ENCODE data around the gene PRSS53. TPM values are rescaled to one million over a fixed set of nuclear protein-coding genes. Genes with fewer than 3 reads are reported as not detected.

PRSS53 gene
- total RNA-seq, 1 donor from 2014 or later = 7.0 TPM

DNA sequence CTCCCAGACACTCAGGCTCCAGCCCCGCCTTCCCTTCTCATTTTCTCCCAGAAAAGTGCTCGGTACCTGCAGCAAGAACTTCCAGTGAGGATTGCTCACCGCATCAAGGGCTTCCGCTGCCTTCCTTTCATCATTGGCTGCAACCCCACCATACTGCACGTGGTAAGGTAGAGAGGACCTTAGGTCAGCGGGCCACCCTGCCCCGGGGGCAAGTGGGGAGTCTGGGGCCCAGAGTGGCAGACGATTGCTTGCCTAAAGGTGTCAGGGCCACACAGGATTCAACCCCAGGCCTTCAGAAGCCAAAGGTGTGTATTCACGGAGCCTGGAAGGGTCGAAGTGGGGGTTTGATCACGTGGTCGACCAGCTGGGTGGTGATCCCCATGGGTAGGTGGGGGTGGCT, 20.9 kb upstream of the PRSS53 start:
- Mint-ChIP-seq H3K9me3 (ENCODE audit: low read depth) (no peaks in the 10 kb centered on the region), H3K4me3 (ENCODE audit: unreplicated experiment) (peak overlapping the region; percentile 67), H3K36me3 (ENCODE audit: low read depth) (peaks cover 14% of the 10 kb centered on the region), H3K27me3 (ENCODE audit: low read depth) (no peaks in the 10 kb centered on the region), H3K4me1 (ENCODE audit: low read depth) (peaks cover 21% of the 10 kb centered on the region), H3K27ac (ENCODE audit: unreplicated experiment) (no peak overlapping the region)
- no peak for DNase-seq (ENCODE audit: low spot score)
- TF ChIP-seq, protein P1, sequence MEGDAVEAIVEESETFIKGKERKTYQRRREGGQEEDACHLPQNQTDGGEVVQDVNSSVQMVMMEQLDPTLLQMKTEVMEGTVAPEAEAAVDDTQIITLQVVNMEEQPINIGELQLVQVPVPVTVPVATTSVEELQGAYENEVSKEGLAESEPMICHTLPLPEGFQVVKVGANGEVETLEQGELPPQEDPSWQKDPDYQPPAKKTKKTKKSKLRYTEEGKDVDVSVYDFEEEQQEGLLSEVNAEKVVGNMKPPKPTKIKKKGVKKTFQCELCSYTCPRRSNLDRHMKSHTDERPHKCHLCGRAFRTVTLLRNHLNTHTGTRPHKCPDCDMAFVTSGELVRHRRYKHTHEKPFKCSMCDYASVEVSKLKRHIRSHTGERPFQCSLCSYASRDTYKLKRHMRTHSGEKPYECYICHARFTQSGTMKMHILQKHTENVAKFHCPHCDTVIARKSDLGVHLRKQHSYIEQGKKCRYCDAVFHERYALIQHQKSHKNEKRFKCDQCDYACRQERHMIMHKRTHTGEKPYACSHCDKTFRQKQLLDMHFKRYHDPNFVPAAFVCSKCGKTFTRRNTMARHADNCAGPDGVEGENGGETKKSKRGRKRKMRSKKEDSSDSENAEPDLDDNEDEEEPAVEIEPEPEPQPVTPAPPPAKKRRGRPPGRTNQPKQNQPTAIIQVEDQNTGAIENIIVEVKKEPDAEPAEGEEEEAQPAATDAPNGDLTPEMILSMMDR (IDR thresholded peaks at IDR 0.05) = no peak

DNA sequence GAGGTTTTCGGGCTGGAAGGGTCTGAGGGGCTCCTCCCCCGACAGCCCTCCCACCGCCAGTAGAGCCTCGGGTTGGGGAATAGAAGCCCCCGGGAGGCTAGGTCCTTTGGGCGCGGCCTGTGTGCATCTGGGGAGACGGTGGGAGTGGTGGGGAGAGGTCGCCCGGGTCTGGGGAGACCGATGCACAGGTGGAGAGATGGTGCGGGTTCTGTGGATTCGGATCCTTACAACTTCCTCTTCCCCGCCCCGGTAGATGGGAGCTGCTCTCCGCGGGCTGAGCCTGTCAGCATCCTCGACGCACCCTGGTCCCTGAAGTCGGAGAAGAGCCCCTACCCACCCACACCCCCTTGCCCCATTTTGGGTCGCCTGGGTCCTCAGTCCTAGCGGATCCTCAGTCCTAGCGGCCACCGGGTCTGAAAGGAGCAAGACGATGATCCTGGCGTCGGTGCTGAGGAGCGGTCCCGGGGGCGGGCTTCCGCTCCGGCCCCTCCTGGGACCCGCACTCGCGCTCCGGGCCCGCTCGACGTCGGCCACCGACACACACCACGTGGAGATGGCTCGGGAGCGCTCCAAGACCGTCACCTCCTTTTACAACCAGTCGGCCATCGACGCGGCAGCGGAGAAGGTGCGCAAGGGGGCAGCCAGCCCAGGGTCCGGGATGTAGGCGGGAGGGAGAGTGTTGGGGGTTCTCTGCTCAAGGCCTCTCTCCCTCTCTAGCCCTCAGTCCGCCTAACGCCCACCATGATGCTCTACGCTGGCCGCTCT, 20.2 kb upstream of the PRSS53 start:
- H3K36me3 Mint-ChIP-seq (ENCODE audit: low read depth) = peaks cover 14% of the 10 kb centered on the region
- H3K4me3 Mint-ChIP-seq (ENCODE audit: unreplicated experiment) = peak overlapping the region; percentile 81
- H3K27ac Mint-ChIP-seq (ENCODE audit: unreplicated experiment) = no peak overlapping the region
- no peaks in the 10 kb centered on the region for H3K27me3 Mint-ChIP-seq (ENCODE audit: low read depth)
- no peaks in the 10 kb centered on the region for H3K9me3 Mint-ChIP-seq (ENCODE audit: low read depth)
- TF ChIP-seq, protein P1 (IDR thresholded peaks at IDR 0.05) = no peak
- H3K4me1 Mint-ChIP-seq (ENCODE audit: low read depth) = peaks cover 21% of the 10 kb centered on the region
- DNase-seq (ENCODE audit: low spot score) = no peak

DNA sequence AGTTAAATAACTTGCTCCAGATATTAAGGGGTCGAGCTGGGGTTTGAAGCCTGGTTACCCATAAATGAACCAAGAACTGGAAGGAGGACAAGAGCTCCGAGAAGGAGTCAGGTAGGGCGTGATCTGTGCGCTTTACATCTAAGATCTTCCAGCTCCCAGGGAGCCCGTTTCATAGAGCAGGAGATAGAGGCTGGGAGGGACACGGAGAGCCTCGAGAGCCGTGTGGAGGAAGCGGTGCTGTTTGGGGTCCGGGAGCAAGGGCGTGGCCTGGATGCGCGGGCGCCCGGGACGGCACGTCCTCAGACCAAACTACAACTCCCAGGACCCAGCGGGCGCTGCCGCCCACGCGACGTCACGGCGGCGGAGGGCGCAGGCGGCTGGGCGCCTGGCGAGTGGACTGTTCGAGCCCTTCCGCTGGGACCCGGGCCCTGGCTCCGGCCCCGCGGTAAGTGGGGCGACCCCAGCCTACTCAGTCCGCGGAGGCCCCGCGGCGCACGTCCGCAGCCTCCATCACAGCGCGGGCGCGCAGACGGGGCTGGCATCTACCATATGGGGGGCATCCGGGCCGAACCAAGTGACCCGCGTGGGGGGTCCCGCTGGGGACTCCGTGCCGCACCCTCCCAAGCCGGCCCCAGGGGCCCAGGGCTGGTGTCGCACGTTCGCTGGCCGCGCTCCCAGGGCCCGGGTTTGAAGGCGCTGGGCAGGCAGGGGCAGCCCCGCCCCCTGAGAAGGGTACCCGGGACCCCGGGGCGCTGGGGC, 19.5 kb upstream of the PRSS53 start, which contains the start of gene BCKDK:
TSS of gene BCKDK (plus strand) at position 352 of the 759 bp plus-strand sequence. CDS start 838 bp downstream, outside the sequence.
- TF ChIP-seq, protein P1 (IDR thresholded peaks at IDR 0.05) = no peak
- Mint-ChIP-seq H3K36me3 (ENCODE audit: low read depth) (peaks cover 14% of the 10 kb centered on the region), H3K27ac (ENCODE audit: unreplicated experiment) (peak within 1 kb of the TSS; percentile 52), H3K4me3 (ENCODE audit: unreplicated experiment) (peak within 1 kb of the TSS; percentile 81), H3K27me3 (ENCODE audit: low read depth) (no peaks in the 10 kb centered on the region), H3K9me3 (ENCODE audit: low read depth) (no peaks in the 10 kb centered on the region), H3K4me1 (ENCODE audit: low read depth) (peaks cover 21% of the 10 kb centered on the region)
- no peak for DNase-seq (ENCODE audit: low spot score)

DNA sequence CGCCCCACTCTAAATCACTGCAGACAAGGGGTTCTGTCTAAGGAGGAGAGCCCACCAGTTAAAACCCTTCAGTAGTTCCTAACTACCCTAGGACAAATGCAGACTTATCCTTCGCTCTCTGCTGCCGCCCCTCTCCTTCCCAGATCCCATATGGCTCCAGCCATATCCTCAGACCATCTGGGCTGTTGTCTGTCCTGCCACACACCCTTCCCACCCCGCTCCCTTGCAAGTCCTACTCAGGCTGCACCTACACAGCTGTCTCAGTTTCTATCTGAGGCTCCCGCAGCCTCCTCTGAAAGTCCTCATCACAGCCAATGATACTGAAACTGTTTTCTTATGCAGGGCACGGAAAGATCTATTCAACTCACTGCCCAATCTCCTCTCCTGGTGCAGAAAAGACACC, 18.7 kb upstream of the PRSS53 start:
- H3K27ac Mint-ChIP-seq (ENCODE audit: unreplicated experiment) = peak overlapping the region; percentile 24
- peaks cover 13% of the 10 kb centered on the region for H3K36me3 Mint-ChIP-seq (ENCODE audit: low read depth)
- TF ChIP-seq, protein P1 (IDR thresholded peaks at IDR 0.05) = no peak
- H3K27me3 Mint-ChIP-seq (ENCODE audit: low read depth) = no peaks in the 10 kb centered on the region
- H3K4me1 Mint-ChIP-seq (ENCODE audit: low read depth) = peaks cover 21% of the 10 kb centered on the region
- no peaks in the 10 kb centered on the region for H3K9me3 Mint-ChIP-seq (ENCODE audit: low read depth)
- H3K4me3 Mint-ChIP-seq (ENCODE audit: unreplicated experiment) = peak overlapping the region; percentile 81
- DNase-seq (ENCODE audit: low spot score) = no peak
